PC-9 (cell line): ENCODE measurements around the gene TBCD. TPM values are rescaled to one million over a fixed set of nuclear protein-coding genes. Genes with fewer than 3 reads are reported as not detected.

Experiments
- BruUV-seq: library from RNA; stranded (reverse); fragments of 400-500 nt; replicated peaks from 2 replicates; lab custom pipeline; 2021; lab: Mats Ljungman, UMichigan
- CTCF ChIA-PET: fragments of 300-600 bp; sonication (Branson Sonifier 250); formaldehyde crosslinking; loops from one replicate; lab custom pipeline; 2022; ENCODE audit warnings: antibody characterized with exemption; lab: Charles Lee
- POLR2A ChIA-PET: fragments of 300-600 bp; sonication (Branson Sonifier 250); formaldehyde crosslinking; loops from one replicate; lab custom pipeline; 2022; ENCODE audit warnings: antibody characterized with exemption; ENCODE audit not compliant: unreplicated experiment; lab: Charles Lee
- DNase-seq, 2 experiments: peaks; one replicate each; pipeline versions ENCODE4 v3.0.0 to v3.0.0-alpha.2; 2015 to 2022; ENCODE audit warnings: mixed read lengths in 1 of 2
- H2AFZ ChIP-seq: fragments of 200-600 bp; sonication (generic); 2 replicates; pipeline ENCODE4 v1.8.1; 2017; ENCODE audit warnings: antibody characterized with exemption
- H3F3A ChIP-seq: fragments of 200-600 bp; sonication (generic); 2 replicates; pipeline ENCODE4 v1.8.1; 2017; ENCODE audit warnings: antibody characterized with exemption, mild to moderate bottlenecking, low read depth; ENCODE audit not compliant: insufficient read depth
- H3K27ac ChIP-seq: fragments of 200-600 bp; sonication (generic); 2 replicates; pipeline ENCODE4 v1.6.1; 2016; ENCODE audit warnings: mixed run types
- H3K27me3 ChIP-seq: fragments of 200-600 bp; sonication (generic); 2 replicates; pipeline ENCODE4 v1.6.1; 2016; ENCODE audit warnings: low read depth, mixed run types; ENCODE audit not compliant: insufficient read depth
- H3K36me3 ChIP-seq: fragments of 200-600 bp; sonication (generic); 2 replicates; pipeline ENCODE4 v1.6.1; 2016; ENCODE audit warnings: low read depth, mixed run types
- H3K4me1 ChIP-seq: fragments of 200-600 bp; sonication (generic); replicated peaks from 2 replicates; pipeline ENCODE4 v1.6.1; 2016; ENCODE audit warnings: mixed run types; ENCODE audit not compliant: insufficient read depth
- H3K4me2 ChIP-seq: fragments of 200-600 bp; sonication (generic); 2 replicates; pipeline ENCODE4 v1.6.1; 2017; ENCODE audit warnings: mixed run types
- H3K4me3 ChIP-seq: fragments of 200-600 bp; sonication (generic); 2 replicates; pipeline ENCODE4 v1.6.1; 2016; ENCODE audit warnings: mixed run types
- H3K79me2 ChIP-seq: fragments of 200-600 bp; sonication (generic); 2 replicates; pipeline ENCODE4 v1.6.1; 2017; ENCODE audit warnings: low read depth, mixed run types
- H3K9me2 ChIP-seq: fragments of 200-600 bp; sonication (generic); 2 replicates; pipeline ENCODE4 v1.8.1; 2017; ENCODE audit warnings: mild to moderate bottlenecking; ENCODE audit not compliant: insufficient read depth
- H3K9me3 ChIP-seq: fragments of 200-600 bp; sonication (generic); 2 replicates; pipeline ENCODE4 v1.8.1; 2016; ENCODE audit warnings: low read depth; ENCODE audit not compliant: insufficient read depth
- H4K20me1 ChIP-seq: fragments of 200-600 bp; sonication (generic); 2 replicates; pipeline ENCODE4 v1.8.1; 2017; ENCODE audit not compliant: insufficient read depth
- EZH2 ChIP-seq: fragments of 200-600 bp; sonication (generic); IDR thresholded peaks from 2 replicates; pipeline ENCODE4 v1.8.0; 2017; ENCODE audit warnings: antibody characterized with exemption, low read depth
- intact Hi-C: fragments of 100-400 bp; cut with micrococcal nuclease; formaldehyde crosslinking; loops from one replicate; pipeline ENCODE4 v1.10.0; 2022; ENCODE audit not compliant: unreplicated experiment
- total RNA-seq: library from RNA; stranded (reverse); gene quantifications from 2 replicates; pipeline ENCODE4 v1.2.3, GENCODE V29; 2021
- TF ChIP-seq, protein P1 (sequence below): fragments of 200-600 bp; sonication (generic); conservative IDR thresholded peaks from 2 replicates; pipeline ENCODE4 v1.6.1; 2017; ENCODE audit warnings: mixed run types, antibody characterized with exemption, mild to moderate bottlenecking, moderate library complexity

The TBCD gene
- total RNA-seq, 1 experiment from 2014 or later = 115 TPM

DNA sequence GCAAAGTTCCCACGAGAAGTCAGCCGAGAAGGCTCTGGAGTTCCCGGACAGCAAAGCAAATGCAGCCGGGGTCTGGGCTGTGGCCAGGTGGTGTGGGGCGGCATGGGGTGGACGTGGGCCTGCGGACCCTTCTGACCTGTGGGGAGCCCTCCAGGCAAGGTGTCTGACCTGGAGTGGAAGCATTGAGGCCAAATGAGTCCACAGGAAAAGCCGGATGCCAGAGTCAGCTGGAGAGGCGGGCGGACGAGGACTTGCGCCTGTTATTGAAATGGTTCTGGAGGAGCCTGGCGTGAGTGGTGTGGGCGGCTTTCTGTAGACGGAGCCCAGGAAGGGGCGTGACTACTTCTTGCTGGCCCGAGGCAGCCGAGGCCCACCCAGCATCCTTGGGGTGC lies 138.5 kb downstream of the TBCD start:
- DNase-seq = no peak
- H2AFZ ChIP-seq = no peak overlapping the region
- ChIA-PET CTCF (interaction anchor here (1.1 to 1.2 kb wide), 2 partner anchors 14 to 23 kb away, joined by 3 to 4 read pairs; no protein-coding TSS in a partner anchor), POLR2A (interaction anchor here (0.6 kb wide), 1 partner anchor 27 kb away, joined by 9 read pairs; no protein-coding TSS in a partner anchor)
- TF ChIP-seq, protein P1, sequence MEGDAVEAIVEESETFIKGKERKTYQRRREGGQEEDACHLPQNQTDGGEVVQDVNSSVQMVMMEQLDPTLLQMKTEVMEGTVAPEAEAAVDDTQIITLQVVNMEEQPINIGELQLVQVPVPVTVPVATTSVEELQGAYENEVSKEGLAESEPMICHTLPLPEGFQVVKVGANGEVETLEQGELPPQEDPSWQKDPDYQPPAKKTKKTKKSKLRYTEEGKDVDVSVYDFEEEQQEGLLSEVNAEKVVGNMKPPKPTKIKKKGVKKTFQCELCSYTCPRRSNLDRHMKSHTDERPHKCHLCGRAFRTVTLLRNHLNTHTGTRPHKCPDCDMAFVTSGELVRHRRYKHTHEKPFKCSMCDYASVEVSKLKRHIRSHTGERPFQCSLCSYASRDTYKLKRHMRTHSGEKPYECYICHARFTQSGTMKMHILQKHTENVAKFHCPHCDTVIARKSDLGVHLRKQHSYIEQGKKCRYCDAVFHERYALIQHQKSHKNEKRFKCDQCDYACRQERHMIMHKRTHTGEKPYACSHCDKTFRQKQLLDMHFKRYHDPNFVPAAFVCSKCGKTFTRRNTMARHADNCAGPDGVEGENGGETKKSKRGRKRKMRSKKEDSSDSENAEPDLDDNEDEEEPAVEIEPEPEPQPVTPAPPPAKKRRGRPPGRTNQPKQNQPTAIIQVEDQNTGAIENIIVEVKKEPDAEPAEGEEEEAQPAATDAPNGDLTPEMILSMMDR = no peak
- TF ChIP-seq EZH2 = no peak
- H3K4me2 ChIP-seq = peak overlapping the region; percentile 95
- no peaks in the 10 kb centered on the region for H3K9me2 ChIP-seq
- H3K4me3 ChIP-seq = no peak overlapping the region
- peaks cover 39% of the 10 kb centered on the region for H3K79me2 ChIP-seq
- H3K27me3 ChIP-seq = no peaks in the 10 kb centered on the region
- H3F3A ChIP-seq = peaks cover 39% of the 10 kb centered on the region
- no peaks in the 10 kb centered on the region for H4K20me1 ChIP-seq
- no peaks in the 10 kb centered on the region for H3K36me3 ChIP-seq
- intact Hi-C loops = no loop called here
- peak overlapping the region; percentile 100 for H3K27ac ChIP-seq
- H3K4me1 ChIP-seq = peaks cover 54% of the 10 kb centered on the region
- H3K9me3 ChIP-seq = no peaks in the 10 kb centered on the region
- BruUV-seq = no TSS peak

DNA sequence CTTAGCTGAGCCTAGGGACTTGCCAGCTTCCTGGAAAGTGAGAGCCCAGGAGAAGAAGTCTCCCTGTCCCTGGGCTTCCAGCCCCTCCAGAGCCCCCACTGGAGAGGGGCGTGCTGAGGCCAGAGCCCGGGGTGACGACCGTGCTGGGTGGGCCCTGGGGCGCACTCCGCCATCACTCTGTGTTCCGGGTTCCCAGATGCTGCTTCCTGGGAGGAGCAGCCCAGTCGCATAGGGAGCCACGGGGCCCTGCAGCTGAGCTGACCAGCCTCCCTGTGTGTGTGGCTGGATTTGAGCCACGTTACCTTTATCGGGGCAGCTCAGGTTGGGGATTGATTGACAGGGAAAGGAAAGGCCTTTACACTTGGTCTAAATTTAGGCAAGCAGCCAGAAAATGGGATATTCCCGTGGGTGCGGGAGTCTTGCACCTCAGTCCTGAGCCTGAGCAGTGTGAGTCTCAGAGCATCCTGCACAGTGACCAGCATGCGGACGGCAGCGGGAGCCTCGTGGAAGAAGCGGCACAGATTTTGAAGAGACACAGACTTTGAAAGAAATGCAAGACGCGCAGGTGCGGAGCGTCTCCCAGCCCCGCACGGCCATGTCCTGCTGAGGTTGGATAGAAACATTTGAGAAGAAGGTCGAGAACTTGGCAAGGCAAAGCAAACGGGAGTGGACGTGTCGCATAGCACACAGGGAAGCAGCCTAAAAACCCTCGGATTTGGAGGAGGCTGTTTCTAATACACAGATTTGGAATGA lies 139.2 kb downstream of the TBCD start:
- intact Hi-C loops = no loop called here
- H3K9me2 ChIP-seq = no peaks in the 10 kb centered on the region
- H3K27ac ChIP-seq = peak overlapping the region; percentile 100
- H4K20me1 ChIP-seq = no peaks in the 10 kb centered on the region
- H3K4me3 ChIP-seq = no peak overlapping the region
- H3K4me2 ChIP-seq = peak overlapping the region; percentile 95
- no peak for TF ChIP-seq EZH2
- TF ChIP-seq, protein P1 = no peak
- peaks cover 47% of the 10 kb centered on the region for H3K4me1 ChIP-seq
- no peaks in the 10 kb centered on the region for H3K9me3 ChIP-seq
- BruUV-seq = no TSS peak
- peaks cover 38% of the 10 kb centered on the region for H3K79me2 ChIP-seq
- H3F3A ChIP-seq = peaks cover 35% of the 10 kb centered on the region
- ChIA-PET CTCF (no interaction called here), POLR2A (interaction anchor here (0.6 kb wide), 1 partner anchor 27 kb away, joined by 9 read pairs; no protein-coding TSS in a partner anchor)
- DNase-seq = no peak
- H3K27me3 ChIP-seq = no peaks in the 10 kb centered on the region
- no peak overlapping the region for H2AFZ ChIP-seq
- no peaks in the 10 kb centered on the region for H3K36me3 ChIP-seq

DNA sequence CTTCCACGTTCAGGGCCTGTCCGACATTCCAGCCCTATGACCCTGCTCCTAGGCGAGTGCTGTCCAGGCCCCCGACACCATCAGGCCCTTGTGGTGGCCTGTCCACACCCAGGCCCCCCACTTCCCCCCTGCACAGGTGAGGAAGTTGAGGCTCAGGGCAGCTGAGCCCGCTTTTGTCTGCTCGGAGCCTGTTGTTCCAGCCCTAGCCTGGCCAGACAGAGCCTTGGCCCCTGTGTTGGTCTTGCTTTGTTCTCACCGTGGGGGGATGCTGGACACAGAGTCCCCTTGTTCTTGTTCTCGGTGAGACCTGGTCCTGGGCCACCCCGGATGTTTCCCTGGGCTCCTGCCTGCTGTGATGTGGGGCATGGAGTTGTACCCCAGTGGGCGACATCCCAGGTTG lies 140.0 kb downstream of the TBCD start:
- no peak for DNase-seq
- Histone ChIP-seq H4K20me1 (no peaks in the 10 kb centered on the region), H3K36me3 (no peaks in the 10 kb centered on the region), H3K27me3 (no peaks in the 10 kb centered on the region), H3K9me2 (no peaks in the 10 kb centered on the region), H3K4me3 (no peak overlapping the region), H3K4me2 (no peak overlapping the region), H2AFZ (no peak overlapping the region), H3K9me3 (no peaks in the 10 kb centered on the region), H3K27ac (no peak overlapping the region; the same call in 1 of the 2 replicates), H3F3A (peaks cover 35% of the 10 kb centered on the region), H3K79me2 (peaks cover 32% of the 10 kb centered on the region), H3K4me1 (peaks cover 42% of the 10 kb centered on the region)
- intact Hi-C loops = no loop called here
- no TSS peak for BruUV-seq
- POLR2A ChIA-PET = interaction anchor here (0.6 kb wide), 1 partner anchor 54 kb away, joined by 5 read pairs; no protein-coding TSS in a partner anchor
- CTCF ChIA-PET = no interaction called here
- TF ChIP-seq, protein P1 = no peak
- TF ChIP-seq EZH2 = no peak
